ENCODE results near the gene CCDC88C.

CCDC88C gene

DNA sequence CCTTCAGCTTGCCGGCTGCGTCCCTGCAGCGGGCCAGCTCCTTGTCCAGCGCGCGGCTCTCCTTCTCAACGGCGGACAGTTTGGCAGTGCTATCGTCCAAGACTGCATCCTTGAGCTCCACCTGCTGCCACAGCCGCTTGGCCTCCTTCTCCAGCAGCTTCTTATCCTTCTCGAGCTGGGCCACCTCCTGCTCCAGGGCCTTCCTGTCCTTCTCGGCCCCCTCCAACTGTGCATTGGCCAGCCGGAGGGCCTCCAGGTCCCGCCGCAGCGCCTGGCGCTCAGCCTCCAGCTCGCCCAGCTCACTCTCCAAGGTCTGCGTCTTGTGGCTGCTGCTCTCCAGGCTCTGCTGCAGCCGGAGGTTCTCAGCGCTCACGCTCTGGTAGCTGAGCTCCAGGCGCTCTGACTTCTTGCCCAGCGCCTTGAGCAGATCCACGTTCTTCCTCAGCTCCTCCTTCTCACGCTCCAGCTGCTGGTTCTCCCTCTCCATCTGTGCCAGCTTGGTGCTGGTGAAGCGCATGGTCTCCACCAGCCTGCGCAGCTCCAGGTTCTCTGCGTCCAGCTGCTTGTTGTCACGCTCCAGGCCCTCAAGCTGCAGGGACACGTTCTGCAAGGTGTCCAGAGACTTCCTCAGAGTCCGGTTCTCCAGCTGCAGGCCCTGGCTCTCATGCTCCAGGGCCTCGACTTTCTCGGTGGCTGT, 104.3 kb downstream of the CCDC88C start:
- no peak overlapping the region for H3K4me3 Mint-ChIP-seq
- H3K36me3 Mint-ChIP-seq, result peaks cover 20% of the 10 kb centered on the region
- peak overlapping the region; percentile 70 for H3K27ac Mint-ChIP-seq
- H3K4me1 Mint-ChIP-seq, result peaks cover 79% of the 10 kb centered on the region
- no peaks in the 10 kb centered on the region for H3K9me3 Mint-ChIP-seq
- H3K27me3 Mint-ChIP-seq, result no peaks in the 10 kb centered on the region

DNA sequence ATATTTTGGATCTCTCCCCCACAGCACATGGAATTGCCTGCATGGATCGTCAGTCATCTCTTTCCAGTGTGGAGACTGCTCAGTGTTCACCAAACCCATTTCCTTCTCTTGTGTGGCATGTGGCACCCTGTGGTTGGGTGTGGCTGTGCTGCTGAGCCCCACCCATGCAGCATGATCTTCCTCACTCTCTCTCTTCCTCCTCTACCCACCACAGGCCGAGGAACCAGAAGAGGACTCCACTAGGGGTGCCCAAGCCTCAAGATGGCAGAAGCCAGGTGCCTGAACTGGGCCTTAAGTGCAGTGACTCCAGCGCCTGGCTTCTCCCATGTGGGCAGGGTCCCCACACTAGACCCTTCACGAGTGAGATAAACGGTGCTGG, 106.3 kb downstream of the CCDC88C start:
- Mint-ChIP-seq H3K36me3 (peaks cover 20% of the 10 kb centered on the region), H3K4me3 (peak overlapping the region; percentile 58), H3K27me3 (no peaks in the 10 kb centered on the region), H3K27ac (peak overlapping the region; percentile 94), H3K9me3 (no peaks in the 10 kb centered on the region), H3K4me1 (peaks cover 60% of the 10 kb centered on the region)

DNA sequence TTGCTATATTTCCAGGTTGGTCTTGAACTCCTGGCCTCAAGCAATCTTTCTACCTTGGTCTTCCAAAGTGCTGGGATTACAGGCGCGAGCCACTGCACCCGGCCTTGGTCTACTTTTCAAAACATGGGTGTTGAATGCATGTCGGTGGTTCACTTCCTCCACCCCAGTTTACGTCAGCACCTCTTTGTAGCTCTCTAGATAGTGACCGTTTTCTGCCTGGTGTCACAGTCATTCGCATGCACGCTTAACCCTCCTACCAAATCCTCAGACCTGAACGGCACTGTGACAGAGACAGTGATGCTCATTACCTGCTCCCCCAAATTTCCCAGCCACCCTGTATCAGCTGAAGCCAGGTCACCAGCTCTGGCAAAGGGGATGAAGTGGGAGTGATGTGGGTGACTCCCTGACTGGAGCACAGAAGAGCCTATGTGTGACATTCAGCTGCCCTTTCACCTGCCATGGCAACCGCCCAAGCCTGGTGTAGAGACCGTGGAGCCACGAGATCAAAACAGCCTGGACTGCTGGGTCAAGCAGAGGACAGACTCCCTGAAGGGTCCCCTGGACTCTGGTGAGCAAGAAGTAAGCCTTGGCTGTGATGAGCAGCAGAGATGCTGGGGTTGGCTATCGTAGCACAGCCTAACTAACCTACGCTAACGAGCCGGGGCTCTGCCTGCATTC, 106.9 kb downstream of the CCDC88C start:
- Mint-ChIP-seq H3K9me3 (no peaks in the 10 kb centered on the region), H3K4me1 (peaks cover 55% of the 10 kb centered on the region)

DNA sequence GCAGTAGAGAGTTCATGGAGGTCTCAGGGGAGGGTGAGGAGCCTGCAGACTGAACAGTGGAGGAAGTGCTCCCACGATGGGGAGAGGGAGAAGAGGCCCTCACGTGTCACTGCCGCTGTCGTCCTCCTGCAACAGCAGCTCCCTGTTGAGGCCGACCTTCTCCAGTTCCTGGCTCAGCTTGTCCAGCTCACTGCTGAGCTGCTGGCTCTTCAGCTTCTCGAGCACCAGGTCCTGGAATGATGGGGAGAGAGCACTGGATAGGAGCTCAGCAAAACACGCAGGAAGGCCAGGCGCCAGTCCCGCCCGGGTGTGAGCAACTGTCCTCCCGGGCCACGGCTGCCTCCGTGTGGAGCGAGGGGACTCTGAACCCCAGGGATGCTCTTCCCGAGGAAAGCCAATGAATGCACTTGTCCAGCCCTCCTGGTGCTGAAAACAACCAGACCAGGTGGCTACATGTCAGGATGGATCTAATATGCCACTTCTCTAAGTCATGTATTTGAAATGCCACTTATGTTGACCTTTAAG, 107.8 kb downstream of the CCDC88C start:
- Mint-ChIP-seq H3K4me1 (peaks cover 57% of the 10 kb centered on the region), H3K4me3 (no peak overlapping the region), H3K9me3 (no peaks in the 10 kb centered on the region), H3K36me3 (peaks cover 22% of the 10 kb centered on the region), H3K27me3 (no peaks in the 10 kb centered on the region), H3K27ac (no peak overlapping the region)

More for the DNA sequence above, 106.9 kb downstream of the CCDC88C start:
- peaks cover 18% of the 10 kb centered on the region for H3K36me3 Mint-ChIP-seq
- H3K27me3 Mint-ChIP-seq, result no peaks in the 10 kb centered on the region
- H3K4me3 Mint-ChIP-seq, result peak overlapping the region; percentile 58
- peak overlapping the region; percentile 84 for H3K27ac Mint-ChIP-seq

DNA sequence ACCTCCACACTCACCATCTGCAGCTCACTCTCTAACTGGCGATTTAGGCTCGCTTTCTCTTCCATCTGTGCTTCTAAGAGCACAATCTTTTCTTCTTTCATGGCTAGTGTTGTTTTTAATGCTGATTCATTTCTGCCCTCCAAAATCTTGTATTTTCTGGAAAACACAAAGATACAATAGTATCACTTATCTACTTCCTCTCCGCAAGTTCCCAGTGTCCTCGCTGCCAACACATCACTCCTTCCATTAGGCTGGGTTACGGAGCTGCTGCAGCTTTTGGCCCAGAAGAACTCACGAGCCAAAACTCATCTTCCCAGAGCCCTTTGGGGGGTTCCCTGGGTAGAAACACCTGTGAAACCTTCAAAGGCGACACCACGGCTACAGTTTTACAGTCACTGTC, 109.3 kb downstream of the CCDC88C start:
- no peaks in the 10 kb centered on the region for H3K9me3 Mint-ChIP-seq
- H3K27me3 Mint-ChIP-seq, result no peaks in the 10 kb centered on the region
- no peak overlapping the region for H3K4me3 Mint-ChIP-seq
- no peak overlapping the region for H3K27ac Mint-ChIP-seq
- peaks cover 47% of the 10 kb centered on the region for H3K4me1 Mint-ChIP-seq
- H3K36me3 Mint-ChIP-seq, result peaks cover 18% of the 10 kb centered on the region

DNA sequence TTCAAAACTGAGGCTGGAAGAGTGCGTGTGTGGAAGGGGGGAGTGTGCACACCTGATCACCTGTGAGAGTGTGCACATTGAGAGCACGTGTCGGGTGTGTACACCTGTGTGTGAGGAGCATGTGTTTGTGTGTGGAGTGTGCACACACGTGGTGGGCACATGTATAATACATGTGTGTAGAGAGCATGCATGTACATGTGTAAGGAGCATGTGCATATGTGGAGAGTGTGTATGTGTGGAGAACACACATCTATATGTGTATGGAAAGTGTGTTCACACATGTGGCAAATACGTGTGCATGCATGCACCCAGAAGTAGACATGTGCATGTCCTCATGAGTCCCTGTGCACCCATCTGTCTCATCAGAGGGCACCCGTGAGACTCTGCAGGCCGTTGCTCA, 110.0 kb downstream of the CCDC88C start:
- H3K4me1 Mint-ChIP-seq, result peaks cover 42% of the 10 kb centered on the region
- no peaks in the 10 kb centered on the region for H3K27me3 Mint-ChIP-seq
- H3K4me3 Mint-ChIP-seq, result peak overlapping the region; percentile 5
- H3K27ac Mint-ChIP-seq, result no peak overlapping the region
- no peaks in the 10 kb centered on the region for H3K9me3 Mint-ChIP-seq
- peaks cover 17% of the 10 kb centered on the region for H3K36me3 Mint-ChIP-seq

DNA sequence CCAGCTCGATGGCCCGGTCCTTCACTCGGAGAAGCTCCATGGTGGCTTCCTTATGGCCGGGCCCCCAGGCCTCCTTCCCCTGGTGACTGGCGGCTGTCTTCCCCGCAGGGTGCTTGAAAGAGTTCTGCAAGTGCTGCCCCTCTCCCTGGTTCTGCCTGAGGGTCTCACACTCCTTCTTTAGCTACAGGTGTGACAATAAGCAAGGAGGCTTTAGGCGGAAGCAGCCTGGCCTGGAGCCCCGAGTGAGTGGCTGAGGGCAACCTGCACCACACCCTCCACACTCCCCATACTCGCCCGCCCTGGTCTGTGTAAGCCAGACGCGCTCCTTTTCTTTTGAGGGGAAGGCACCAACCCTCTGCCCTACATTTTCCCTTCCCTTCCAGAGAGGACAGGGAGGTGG, 110.6 kb downstream of the CCDC88C start:
- no peaks in the 10 kb centered on the region for H3K9me3 Mint-ChIP-seq
- H3K36me3 Mint-ChIP-seq, result peaks cover 22% of the 10 kb centered on the region
- H3K4me1 Mint-ChIP-seq, result peaks cover 45% of the 10 kb centered on the region
- no peaks in the 10 kb centered on the region for H3K27me3 Mint-ChIP-seq
- no peak overlapping the region for H3K4me3 Mint-ChIP-seq
- peak overlapping the region; percentile 55 for H3K27ac Mint-ChIP-seq

DNA sequence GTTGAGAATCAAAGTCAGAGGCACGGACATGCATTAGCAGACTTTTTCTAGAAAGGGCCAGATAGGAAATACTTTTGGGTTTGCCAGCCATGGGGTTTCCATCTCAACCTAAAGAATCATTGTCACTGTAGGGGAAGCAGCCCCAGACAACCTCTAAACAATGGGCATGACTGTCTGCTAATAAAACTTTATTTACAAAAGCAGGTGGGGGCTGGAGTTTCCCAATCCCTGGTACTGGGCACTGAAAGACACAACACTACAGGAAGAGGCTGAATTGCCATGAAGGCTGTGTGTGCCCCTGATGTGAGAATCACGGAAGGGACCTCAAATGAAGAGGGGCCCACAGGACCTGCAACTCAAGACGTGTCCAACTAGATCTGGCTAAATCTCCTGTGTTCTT, 111.1 kb downstream of the CCDC88C start:
- no peaks in the 10 kb centered on the region for H3K27me3 Mint-ChIP-seq
- H3K9me3 Mint-ChIP-seq, result no peaks in the 10 kb centered on the region
- H3K27ac Mint-ChIP-seq, result peak overlapping the region; percentile 55
- peaks cover 48% of the 10 kb centered on the region for H3K4me1 Mint-ChIP-seq
- H3K4me3 Mint-ChIP-seq, result no peak overlapping the region
- H3K36me3 Mint-ChIP-seq, result peaks cover 25% of the 10 kb centered on the region

DNA sequence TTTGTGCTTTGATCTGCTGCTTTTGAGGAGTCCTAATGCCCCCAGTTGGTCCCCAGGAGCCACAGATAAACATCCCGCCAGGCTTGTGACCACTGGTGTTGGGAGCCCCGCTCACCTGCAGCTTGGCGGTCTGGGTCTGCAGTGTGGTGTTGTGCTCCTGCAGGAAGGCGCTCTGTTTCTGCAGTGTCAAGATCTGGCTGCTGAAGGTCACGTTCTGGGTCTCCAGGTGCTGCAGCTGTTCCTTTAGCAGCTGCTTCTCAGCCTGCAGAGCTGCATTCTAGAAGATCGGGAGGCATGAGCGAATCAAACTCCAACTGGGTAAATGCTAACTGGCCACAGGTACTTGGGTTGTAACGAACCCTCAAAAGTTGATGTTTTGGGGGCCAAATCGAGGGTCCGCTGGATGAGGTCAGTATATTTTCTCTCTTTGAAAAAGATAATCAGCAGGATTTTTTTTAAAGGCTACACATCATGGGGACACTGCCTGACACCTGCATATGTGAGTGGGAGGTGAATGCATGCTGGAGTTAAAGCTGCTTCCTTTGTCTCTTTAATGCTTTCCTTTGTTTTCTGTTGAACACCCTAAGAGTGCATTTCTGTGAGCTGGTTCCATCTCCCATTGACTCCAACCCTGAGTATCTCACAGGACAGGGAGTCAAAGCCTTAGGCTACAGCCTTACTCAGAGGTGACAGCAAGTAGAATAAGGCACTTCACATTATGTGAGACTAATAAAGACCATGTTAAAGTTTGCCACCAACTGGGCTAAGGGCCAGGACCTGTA, 111.8 kb downstream of the CCDC88C start:
- Mint-ChIP-seq H3K4me3 (no peak overlapping the region), H3K36me3 (peaks cover 25% of the 10 kb centered on the region), H3K9me3 (no peaks in the 10 kb centered on the region), H3K27me3 (no peaks in the 10 kb centered on the region), H3K4me1 (peaks cover 47% of the 10 kb centered on the region), H3K27ac (peak overlapping the region; percentile 35)

DNA sequence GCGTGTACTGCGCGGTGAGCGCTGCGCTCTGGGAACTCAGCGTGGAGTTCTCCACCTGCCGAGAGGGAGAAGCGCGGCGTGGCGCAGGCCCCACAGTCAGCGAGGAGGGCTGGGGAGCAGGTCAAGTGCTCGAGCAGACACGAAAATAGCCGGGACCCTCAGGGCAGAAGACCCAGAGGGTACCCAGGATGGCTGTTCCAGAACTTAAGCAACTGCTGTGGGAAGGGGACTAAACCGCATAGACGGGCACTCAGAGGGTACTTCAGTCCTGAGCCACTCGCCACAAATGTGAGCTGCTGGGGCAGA, 113.7 kb downstream of the CCDC88C start:
- no peaks in the 10 kb centered on the region for H3K9me3 Mint-ChIP-seq
- H3K4me3 Mint-ChIP-seq, result no peak overlapping the region
- H3K4me1 Mint-ChIP-seq, result peaks cover 48% of the 10 kb centered on the region
- no peaks in the 10 kb centered on the region for H3K27me3 Mint-ChIP-seq
- peaks cover 34% of the 10 kb centered on the region for H3K36me3 Mint-ChIP-seq
- no peak overlapping the region for H3K27ac Mint-ChIP-seq

DNA sequence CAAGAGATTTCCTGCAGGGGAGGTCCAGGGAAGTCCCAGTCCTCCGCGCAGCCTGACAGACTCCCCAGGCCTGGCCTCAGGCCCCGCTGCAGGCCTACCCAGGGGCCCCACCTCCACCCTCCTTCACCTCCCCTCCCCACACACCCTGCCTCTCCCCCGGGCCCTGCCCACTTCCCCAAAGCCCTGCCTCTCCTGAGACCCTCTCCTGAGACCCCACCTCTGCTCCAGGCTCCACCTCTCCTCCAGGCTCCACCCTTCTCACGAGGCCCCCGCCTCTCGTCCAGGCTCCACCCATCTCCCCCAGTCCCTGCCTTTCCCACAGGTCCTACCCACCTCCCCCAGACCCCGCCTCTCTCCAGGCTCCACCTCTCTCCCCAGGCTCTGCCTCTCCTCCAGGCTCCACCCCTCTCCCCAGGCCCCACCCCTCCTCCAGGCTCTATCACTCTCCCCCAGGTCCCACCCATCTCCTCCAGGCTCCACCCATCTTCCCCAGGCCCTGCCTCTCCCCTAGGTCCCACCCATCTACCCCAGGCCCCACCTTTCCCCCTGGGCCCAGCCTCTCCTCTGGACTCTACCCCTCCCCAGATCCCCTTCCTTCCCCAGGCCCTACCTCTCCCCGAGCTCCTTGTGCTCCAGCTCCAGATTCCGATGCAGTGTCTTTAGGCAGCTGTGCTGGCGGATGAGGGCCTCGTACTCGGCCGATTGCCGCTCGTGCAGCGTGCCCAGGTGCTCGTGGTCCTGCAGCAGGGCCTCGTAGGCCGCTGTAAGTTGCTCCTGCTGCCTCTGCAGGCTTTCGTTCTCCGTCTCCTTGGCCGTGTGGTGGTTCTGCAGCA, 114.3 kb downstream of the CCDC88C start:
- Mint-ChIP-seq H3K4me3 (peak overlapping the region; percentile 55), H3K36me3 (peaks cover 34% of the 10 kb centered on the region), H3K9me3 (no peaks in the 10 kb centered on the region), H3K27ac (peak overlapping the region; percentile 92), H3K27me3 (no peaks in the 10 kb centered on the region), H3K4me1 (peaks cover 47% of the 10 kb centered on the region)

DNA sequence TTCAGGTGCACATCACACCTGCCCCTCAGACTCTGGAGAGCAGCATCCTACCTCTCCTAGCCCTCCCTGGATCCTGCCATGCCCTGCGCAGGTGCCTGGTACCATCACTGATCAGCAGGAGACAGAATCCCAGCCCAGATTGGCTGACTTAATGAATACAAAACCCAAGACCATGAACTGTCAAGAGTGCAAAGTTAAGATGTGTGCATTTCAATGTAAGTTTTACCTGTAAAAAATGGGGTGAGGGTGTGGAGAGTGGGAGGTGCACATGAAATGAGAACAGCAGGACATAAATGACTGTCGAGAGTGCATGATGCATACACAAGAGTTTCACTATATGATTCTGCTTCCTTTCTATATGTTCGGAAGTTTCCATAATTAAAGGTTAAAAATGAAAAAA, 115.2 kb downstream of the CCDC88C start:
- Mint-ChIP-seq H3K9me3 (no peaks in the 10 kb centered on the region), H3K36me3 (peaks cover 32% of the 10 kb centered on the region)

DNA sequence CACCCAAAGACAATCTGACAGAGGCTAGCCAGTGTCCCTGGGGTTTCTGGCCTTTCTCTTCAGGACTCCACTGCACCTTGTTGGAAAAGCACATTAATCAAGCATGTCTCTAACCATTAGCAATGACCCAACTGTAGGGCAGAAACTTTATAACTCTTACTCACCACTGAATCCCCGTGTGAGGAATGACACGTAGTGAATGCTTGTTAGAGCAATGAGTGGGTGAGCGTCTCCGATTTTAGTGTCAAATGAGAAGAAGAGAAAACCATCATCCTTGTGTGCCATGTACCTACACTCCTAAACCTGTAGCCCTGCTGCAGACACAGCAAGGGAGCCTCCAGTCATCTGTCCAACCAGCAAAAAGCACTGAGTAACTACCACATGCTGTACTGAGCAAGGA, 116.7 kb downstream of the CCDC88C start:
- Mint-ChIP-seq H3K27me3 (no peaks in the 10 kb centered on the region), H3K27ac (peak overlapping the region; percentile 73), H3K9me3 (no peaks in the 10 kb centered on the region), H3K36me3 (peaks cover 40% of the 10 kb centered on the region), H3K4me3 (no peak overlapping the region), H3K4me1 (peaks cover 46% of the 10 kb centered on the region)

More for the DNA sequence above, 115.2 kb downstream of the CCDC88C start:
- Mint-ChIP-seq H3K4me1 (peaks cover 46% of the 10 kb centered on the region), H3K27ac (peak overlapping the region; percentile 92), H3K4me3 (peak overlapping the region; percentile 55), H3K27me3 (no peaks in the 10 kb centered on the region)

DNA sequence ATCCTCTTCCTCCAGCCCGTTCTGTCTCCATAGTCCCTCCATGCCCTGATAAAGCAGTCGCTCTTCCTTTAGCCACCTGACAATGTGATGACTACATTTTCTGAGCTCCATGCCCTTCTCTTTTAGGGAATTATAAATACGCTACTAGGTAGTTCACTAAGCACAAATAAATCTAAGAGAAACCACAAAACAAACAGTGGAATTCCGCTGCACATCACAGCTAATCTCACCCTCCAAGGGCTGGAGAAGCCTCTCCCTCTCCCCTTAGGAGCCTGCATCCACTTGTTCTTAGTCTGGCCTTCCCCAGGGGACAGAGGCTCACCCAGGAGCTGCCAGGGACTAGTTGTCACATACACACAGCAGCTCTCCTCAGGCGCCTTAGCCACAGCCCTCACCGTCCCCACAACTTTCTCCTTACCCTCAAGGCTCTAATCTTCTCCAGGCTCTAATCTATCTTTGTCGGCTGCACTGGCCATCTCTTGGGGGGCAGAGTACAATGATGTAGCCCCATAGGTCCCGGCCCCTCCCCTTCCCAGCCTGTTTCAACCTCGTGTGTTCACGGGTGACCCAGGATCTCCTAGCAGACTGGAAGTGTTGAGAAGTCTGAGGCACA, 117.2 kb downstream of the CCDC88C start:
- Mint-ChIP-seq H3K4me1 (peaks cover 43% of the 10 kb centered on the region), H3K9me3 (no peaks in the 10 kb centered on the region), H3K4me3 (no peak overlapping the region), H3K36me3 (peaks cover 37% of the 10 kb centered on the region), H3K27ac (peak overlapping the region; percentile 73), H3K27me3 (no peaks in the 10 kb centered on the region)
